ENCODE data around the gene ZNF488.

ZNF488 gene

DNA sequence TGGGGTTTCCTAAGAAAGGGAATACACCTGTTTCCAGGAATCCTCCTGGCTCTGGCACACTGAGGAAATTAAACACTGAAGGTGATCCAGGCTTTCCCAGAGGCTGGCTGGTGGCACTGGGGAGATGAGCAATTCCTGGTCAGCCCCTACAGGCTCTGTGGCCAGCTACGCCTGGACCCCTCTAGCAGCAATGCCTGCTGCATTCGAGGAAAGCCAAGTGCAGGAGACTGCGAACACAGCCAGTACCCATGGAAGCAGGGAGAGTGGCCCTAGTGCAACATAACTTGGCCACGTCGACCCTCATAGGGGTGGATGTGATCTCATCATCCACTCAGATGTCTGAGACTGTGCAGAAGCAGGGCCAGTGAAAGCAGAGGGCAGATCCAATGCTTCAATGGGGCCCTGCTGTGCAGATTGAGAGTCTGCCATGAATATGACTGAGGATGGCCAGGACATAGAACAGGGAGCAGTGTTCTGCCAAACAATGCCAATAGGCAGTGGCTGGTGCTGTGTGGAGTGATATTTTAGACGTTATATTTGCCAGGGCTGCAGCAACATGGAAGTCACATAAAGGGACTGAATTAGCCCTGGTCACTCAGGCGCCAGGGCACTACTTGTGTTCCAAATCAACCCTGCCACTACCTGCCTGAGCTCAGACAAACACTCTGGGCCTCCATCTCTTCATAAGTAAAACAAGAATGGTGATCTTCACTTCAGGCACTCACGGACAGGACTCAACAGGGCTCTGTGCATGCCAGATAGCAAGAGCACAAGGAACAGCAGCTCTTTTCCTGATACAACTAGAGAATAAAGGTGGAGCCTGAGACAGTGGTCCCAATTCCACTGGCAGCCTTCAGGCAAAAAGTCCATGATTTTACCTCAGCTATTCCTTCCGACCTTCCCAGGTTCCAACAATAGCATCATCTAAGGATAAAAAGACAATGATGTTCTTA, 2.4 kb downstream of the ZNF488 start:
- DNase-seq (ENCODE audit: low read depth) = no peak

GRCh38 chr10:47381103-47381395, 3.0 kb downstream of the ZNF488 start:
- no peak for DNase-seq (ENCODE audit: low read depth)

DNA sequence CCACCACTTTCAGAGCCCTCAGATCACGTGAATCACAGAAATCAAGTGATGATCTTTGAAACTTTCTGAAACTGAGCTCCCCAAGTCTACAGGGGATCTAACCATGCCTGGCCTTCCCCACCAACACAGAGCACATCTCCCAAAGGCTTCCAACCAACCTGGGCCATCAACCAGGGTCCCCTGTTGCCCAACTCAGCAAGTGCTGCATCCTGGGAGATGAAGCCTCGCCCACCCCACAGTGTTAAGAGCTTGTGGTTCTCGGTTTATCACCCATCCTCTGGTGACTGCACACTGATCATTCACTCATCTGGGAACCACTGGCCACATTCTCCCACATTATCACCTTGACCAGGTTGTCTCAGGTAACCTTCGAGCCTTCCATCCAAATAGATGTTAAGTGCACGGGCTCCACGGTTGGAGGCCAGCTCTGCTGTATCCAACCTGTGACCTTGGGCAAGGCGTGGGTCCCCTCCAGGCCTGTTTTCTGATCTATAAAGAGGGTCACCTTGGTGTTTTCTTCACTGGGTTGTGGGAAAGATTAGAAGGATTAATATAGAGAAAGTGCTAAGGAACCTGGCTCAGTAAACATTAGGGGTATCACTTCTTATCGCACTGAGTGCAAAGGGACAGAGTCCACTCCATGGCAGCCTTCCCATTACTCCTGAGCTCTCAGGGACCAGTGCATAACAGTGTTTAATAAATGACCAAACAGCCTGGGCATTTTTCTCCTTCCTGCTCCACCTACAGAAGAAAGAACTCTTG, 3.6 kb downstream of the ZNF488 start:
- no peak for DNase-seq (ENCODE audit: low read depth)

GRCh38 chr10:47379901-47380300, 4.2 kb downstream of the ZNF488 start:
- no peak for DNase-seq (ENCODE audit: low read depth)

DNA sequence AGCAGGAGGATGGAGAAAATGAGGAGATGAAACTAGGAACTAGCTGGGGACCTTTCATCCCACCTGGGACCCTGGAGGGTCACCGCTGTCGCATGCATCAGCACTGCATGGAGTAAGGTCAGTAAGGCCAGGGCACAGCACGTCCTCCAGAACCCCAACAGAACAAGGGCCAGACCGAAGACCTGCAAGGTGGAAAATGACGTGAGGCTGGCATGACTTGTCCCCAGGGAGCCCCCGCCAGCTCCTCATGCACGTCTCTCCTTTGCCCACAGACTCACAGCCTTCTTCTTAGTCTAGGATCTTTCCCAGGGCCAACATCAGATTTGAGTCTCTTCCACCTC, 4.7 kb downstream of the ZNF488 start:
- DNase-seq (ENCODE audit: low read depth) = no peak

DNA sequence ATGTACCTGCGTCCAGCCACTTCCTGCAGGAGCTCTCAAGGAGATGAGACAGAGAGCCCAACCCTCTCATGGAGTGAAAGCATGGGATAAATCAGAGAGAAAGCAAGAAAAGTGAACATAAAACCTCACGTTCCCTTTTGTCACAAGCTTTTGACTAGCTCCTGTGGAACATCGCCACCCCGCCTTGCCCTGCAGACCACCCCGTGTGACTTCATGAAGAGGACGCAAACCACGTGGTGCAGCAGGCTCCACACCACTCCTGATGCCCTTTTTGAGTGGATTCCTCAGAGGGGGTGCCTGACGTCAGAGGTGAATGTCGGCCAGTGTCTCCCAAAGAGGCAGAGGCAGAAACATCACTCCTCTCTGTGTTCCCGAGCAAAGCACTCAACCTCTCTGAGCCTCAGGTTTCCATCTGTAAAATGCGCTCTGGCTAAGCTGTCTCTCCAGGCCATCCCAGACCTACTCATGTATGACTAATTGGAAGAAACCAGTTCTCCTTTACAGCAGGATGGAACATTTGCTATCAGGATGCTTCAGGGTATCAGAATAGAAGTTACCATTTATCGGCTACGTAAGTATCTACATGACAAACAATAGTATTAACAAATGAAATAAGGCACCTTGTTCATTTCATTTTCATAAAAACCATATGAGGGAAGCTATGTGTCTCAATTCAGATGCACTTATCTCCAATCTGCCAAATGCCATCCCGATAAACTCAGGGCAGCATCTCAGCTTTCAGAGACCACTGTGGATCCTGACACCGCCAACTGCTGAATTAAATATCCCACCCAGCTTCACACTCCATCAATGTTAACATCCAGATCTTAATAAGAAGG, 5.3 kb downstream of the ZNF488 start:
- DNase-seq (ENCODE audit: low read depth) = no peak

DNA sequence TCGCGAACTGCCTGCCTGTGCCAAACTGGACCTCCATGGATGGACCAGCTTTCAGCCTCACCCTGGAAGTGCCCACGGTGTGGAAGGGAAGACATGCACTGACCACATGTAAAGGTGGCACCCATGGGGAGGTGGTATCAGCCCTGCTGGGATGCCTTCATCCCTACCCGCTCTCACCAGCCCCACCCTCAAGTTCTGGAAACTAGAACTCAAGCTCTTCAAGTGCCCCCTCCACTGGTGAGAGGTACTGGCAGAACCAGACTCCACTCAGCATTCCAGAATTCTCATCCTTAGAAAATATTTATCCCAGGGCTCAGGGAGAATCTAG, 5.9 kb downstream of the ZNF488 start:
- no peak for DNase-seq (ENCODE audit: low read depth)

- no peak for DNase-seq (ENCODE audit: low read depth)
These were observed 7.4 kb downstream of the ZNF488 start for GRCh38 chr10:47376522-47377220.

DNA sequence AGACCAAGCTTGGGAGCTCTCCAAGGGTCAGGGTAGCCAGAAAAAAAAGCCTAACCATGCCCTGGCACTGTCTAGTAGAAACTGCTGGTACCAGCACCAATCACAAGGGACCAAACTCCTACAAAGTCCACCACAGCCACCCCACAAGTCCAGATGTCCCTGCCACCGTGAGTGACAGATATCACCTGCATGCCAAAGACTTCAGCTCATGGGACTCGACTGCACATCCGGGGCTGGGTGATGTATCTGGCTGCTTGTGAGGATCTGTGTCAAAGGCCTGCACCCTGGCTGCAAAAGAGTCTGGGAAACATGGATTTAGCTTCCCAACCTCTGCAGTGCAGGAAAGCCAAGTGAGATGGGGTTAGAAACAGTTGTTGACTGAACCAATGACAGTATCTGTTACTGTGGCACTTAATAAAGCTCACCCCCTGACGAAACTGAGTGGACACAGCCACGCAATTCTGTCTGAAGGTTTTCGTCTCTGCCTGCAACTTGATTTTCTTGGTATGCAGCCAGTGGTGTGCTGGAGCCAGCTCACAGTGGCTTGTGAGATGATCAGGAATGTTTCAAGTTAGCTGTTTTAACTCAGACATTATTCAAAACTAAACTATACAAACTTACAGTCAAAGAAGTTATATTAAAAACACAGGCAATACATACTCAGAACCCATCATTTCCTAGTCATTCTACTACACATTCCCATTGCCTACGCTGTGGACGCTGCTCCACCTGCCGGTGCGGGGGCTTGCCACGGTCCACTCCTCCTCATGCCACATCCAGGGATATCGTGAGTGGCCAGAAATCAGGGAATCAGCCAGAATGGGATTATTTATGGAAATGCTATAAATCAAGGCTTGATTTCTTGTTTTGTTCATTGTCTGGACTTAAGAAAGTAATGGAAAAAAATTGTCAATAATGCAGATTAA, 9.2 kb downstream of the ZNF488 start:
- peak; percentile 22 for DNase-seq (ENCODE audit: low read depth)

DNA sequence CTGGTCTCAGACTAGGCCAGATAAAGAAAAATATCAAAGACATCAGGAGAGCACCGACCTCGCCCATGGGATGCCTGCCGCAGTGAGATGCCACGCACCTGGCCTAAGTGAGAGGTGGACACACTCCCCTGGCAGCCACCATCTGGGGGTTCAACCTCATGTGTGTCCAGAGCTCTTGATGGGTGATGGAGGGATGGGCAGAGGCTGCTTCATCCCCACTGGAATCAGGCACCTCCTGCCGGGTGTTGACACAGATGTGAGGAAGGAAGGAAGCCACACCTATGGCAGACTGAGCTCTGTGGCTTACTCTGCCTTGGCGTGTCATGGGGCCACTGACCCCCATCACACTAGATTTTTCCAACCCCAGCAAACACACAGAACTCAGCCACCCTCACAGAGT, 11.4 kb downstream of the ZNF488 start:
- DNase-seq (ENCODE audit: low read depth) = no peak

DNA sequence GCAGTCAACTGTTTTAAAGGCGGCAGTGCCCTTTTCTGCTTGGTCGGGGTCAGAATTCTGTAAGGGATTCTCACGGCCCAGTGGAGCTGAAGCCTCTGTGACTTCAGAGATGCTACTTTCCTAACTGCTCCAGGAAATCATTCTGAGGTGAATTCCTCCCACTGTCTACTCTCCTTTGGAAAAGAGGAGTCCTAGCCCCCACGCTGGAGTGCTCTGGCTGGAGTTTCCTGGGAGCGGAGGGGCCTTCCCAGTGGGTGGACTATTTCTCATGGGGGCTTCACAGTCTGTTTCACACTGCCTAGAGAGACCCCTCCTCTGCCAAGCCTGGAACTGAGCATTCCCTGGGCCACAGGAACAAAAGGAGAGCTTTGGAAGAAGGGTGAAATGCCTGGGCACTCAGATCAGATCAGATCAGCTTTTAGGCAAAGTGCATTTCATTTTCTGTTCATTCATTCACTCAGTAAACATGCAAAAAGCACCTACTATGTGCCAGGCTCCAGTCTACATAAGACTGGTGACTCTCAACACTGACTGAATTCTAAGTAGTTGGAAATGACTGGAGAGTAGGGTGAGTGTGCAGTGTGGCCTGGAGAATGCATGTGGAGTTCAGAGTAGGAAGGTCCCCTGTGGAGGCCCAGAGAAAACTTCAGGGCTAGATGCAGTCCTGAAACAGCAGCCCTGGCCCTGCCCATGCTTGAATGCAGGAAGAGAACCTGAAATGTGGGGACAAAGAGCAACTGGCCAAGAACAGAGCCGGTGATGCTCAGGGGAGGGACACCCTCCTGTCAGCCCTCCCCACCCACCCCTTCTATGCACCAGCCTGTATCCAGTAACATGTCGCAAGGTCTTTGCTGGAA, 12.2 kb downstream of the ZNF488 start:
- DNase-seq (ENCODE audit: low read depth) = no peak

GRCh38 chr10:47370878-47371277, 13.2 kb downstream of the ZNF488 start:
- DNase-seq (ENCODE audit: low read depth) = no peak

- DNase-seq (ENCODE audit: low read depth) = no peak
These were observed 13.9 kb downstream of the ZNF488 start for GRCh38 chr10:47370015-47370767.

DNA sequence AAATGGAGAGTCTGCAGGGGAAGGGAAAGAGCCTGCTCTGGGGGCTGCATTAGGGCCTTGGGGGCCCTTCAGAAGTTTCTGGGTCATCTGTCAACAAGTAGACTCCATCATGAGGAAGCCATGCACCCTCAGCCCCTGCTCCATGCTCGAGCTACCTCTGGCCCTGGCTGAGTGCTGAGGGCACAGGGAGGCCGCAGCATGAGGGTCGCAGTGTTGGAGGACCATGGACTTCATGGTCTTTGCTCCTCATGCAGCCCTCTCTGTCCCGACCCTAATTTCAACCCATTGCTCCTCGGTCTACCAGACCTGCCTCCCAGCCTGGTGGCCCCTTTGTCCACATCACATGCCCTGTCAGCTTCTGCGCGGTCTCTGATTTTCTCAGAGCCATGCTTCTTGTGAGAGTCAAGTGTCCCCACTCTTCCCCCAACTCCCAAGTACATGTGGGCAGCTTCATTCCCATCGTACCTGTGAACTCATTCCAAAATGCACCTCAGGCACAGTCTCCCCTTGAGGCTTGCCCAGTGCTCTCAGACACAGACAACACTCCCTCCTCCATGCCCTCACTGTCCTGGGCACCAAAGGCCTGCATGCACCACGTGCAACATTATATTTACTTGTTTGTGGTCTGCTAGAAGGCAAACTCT, 14.7 kb downstream of the ZNF488 start:
- DNase-seq (ENCODE audit: low read depth) = no peak

DNA sequence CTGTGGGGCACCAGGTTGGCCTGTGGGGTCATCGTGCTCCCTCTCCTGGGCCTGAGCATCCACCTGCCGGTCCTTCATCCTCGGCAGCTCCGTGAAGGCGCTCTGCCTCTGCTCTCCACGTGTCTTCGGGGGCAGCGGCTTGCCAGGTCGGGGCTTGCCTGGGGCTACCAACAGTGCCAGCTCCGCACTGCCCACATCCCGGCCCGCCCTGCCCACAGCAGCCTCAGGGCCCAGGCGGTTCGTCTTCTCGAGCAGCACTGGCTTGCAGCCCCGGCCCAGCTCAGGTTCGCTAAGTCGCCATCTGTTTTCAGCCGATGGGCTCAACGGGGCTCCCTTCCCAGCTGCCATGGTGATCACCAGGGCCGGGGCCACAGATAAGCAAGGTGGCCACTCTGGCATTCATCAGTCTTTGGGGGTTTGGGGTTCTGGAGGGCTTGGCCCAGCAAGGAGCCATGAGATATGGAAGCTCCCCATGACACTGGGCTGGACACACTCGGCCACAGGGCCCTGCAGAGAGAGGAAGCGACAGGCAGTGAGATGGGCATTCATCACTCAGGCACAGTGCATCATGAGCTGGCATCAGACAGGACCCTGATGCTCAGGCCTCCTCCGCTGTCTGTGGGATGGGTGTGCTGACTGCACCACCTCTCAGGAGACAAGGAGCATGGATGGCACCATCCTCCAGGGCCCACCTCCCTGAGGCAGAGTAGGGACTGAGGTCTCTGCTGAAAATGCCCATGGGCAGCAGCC, 15.5 kb downstream of the ZNF488 start:
- DNase-seq (ENCODE audit: low read depth) = no peak

- no peak for DNase-seq (ENCODE audit: low read depth)
These were observed 16.4 kb downstream of the ZNF488 start for GRCh38 chr10:47367646-47368045.

- no peak for DNase-seq (ENCODE audit: low read depth)
These were observed 17.2 kb downstream of the ZNF488 start for GRCh38 chr10:47366731-47367460.
